Measurements from ENCODE around the gene ZNF618.

The ZNF618 gene

GRCh38 chr9:113953531-113953930 is 77.4 kb downstream of the ZNF618 start:
- Histone ChIP-seq H3K79me2 (ENCODE audit: control insufficient read depth, low read length) (no peaks in the 10 kb centered on the region), H3K36me3 (ENCODE audit: control insufficient read depth, low read length) (no peaks in the 10 kb centered on the region), H3K9me2 (replicated peaks; ENCODE audit: control insufficient read depth, low read length) (no peaks in the 10 kb centered on the region), H4K20me1 (ENCODE audit: control insufficient read depth, insufficient read depth, low read depth, low read length) (no peaks in the 10 kb centered on the region), H3K4me1 (ENCODE audit: control insufficient read depth, low read length) (no peaks in the 10 kb centered on the region), H3K4me2 (ENCODE audit: low read length) (no peak overlapping the region), H3F3A (ENCODE audit: control insufficient read depth, insufficient read depth) (no peaks in the 10 kb centered on the region), H3K27ac (ENCODE audit: low read depth, low read length) (no peak overlapping the region), H3K4me3 (ENCODE audit: low read length) (no peak overlapping the region), H3K27me3 (ENCODE audit: control insufficient read depth, low read length) (peaks cover 5% of the 10 kb centered on the region; the same call in 1 of the 2 replicates), H3K9me3 (ENCODE audit: control insufficient read depth, insufficient read depth, low read length) (no peaks in the 10 kb centered on the region)
- no peak for TF ChIP-seq EZH2phosphoT487 (IDR thresholded peaks at IDR 0.05; ENCODE audit: borderline replicate concordance, low read length)
- no peak for TF ChIP-seq CTCF (IDR thresholded peaks at IDR 0.05; ENCODE audit: low read depth, low read length, poor library complexity, severe bottlenecking)

- Histone ChIP-seq H3K79me2 (ENCODE audit: control insufficient read depth, low read length) (no peaks in the 10 kb centered on the region), H3K36me3 (ENCODE audit: control insufficient read depth, low read length) (no peaks in the 10 kb centered on the region), H3K9me2 (replicated peaks; ENCODE audit: control insufficient read depth, low read length) (no peaks in the 10 kb centered on the region), H3K4me3 (ENCODE audit: low read length) (no peak overlapping the region), H3F3A (ENCODE audit: control insufficient read depth, insufficient read depth) (no peaks in the 10 kb centered on the region), H3K9me3 (ENCODE audit: control insufficient read depth, insufficient read depth, low read length) (no peaks in the 10 kb centered on the region), H4K20me1 (ENCODE audit: control insufficient read depth, insufficient read depth, low read depth, low read length) (no peaks in the 10 kb centered on the region), H3K27ac (ENCODE audit: low read depth, low read length) (no peak overlapping the region), H3K4me1 (ENCODE audit: control insufficient read depth, low read length) (no peaks in the 10 kb centered on the region), H3K27me3 (ENCODE audit: control insufficient read depth, low read length) (peaks cover 5% of the 10 kb centered on the region; the same call in 1 of the 2 replicates), H3K4me2 (ENCODE audit: low read length) (no peak overlapping the region)
- no peak for TF ChIP-seq CTCF (IDR thresholded peaks at IDR 0.05; ENCODE audit: low read depth, low read length, poor library complexity, severe bottlenecking)
- no peak for TF ChIP-seq EZH2phosphoT487 (IDR thresholded peaks at IDR 0.05; ENCODE audit: borderline replicate concordance, low read length)
Measured at GRCh38 chr9:113954591-113954990, 78.5 kb downstream of the ZNF618 start.

GRCh38 chr9:113955076-113955752 is 79.1 kb downstream of the ZNF618 start:
- no peak overlapping the region for H3K27ac ChIP-seq (ENCODE audit: low read depth, low read length)
- no peaks in the 10 kb centered on the region for H3K36me3 ChIP-seq (ENCODE audit: control insufficient read depth, low read length)

More at GRCh38 chr9:113955076-113955752, 79.1 kb downstream of the ZNF618 start:
- no peaks in the 10 kb centered on the region for H3K4me1 ChIP-seq (ENCODE audit: control insufficient read depth, low read length)
- no peaks in the 10 kb centered on the region for H3K9me2 ChIP-seq (replicated peaks; ENCODE audit: control insufficient read depth, low read length)
- H3K9me3 ChIP-seq (ENCODE audit: control insufficient read depth, insufficient read depth, low read length): no peaks in the 10 kb centered on the region
- peaks cover 5% of the 10 kb centered on the region; the same call in 1 of the 2 replicates for H3K27me3 ChIP-seq (ENCODE audit: control insufficient read depth, low read length)
- no peak overlapping the region for H3K4me2 ChIP-seq (ENCODE audit: low read length)
- H3K4me3 ChIP-seq (ENCODE audit: low read length): no peak overlapping the region
- no peak for TF ChIP-seq EZH2phosphoT487 (IDR thresholded peaks at IDR 0.05; ENCODE audit: borderline replicate concordance, low read length)
- TF ChIP-seq CTCF (IDR thresholded peaks at IDR 0.05; ENCODE audit: low read depth, low read length, poor library complexity, severe bottlenecking): no peak
- no peaks in the 10 kb centered on the region for H3F3A ChIP-seq (ENCODE audit: control insufficient read depth, insufficient read depth)
- no peaks in the 10 kb centered on the region for H3K79me2 ChIP-seq (ENCODE audit: control insufficient read depth, low read length)
- no peaks in the 10 kb centered on the region for H4K20me1 ChIP-seq (ENCODE audit: control insufficient read depth, insufficient read depth, low read depth, low read length)
